Measurements from ENCODE around the gene RNF207. TPM values are rescaled to one million over a fixed set of nuclear protein-coding genes. Genes with fewer than 3 reads are reported as not detected.

The RNF207 gene
- total RNA-seq, 1 experiment from 2014 or later: 115 TPM

GRCh38 chr1:6260961-6261614, 55.2 kb downstream of the RNF207 start, which contains the start of gene GPR153:
Gene GPR153 (minus strand): TSS chr1:6261098. CDS start chr1:6254905, 6,193 bp downstream.
- BruUV-seq (replicated peaks): no TSS peak
- H3K27ac ChIP-seq (ENCODE audit: low read length): no peak within 1 kb of the TSS
- peak within 1 kb of the TSS; percentile 56 to 62 for H3K4me3 ChIP-seq (ENCODE audit: low read depth in 2 of 2, low read length in 2 of 2)
- ChIA-PET POLR2A (no interaction called here), CTCF (no interaction called here)
- H3K36me3 ChIP-seq (ENCODE audit: control insufficient read depth, insufficient read depth, low read length): no peaks in the 10 kb centered on the region
- intact Hi-C loops (cut with micrococcal nuclease; ENCODE audit: unreplicated experiment): no loop called here
- ATAC-seq (peak; percentile 81), DNase-seq (ENCODE audit: low read depth, low spot score) (no peak)
- no peaks in the 10 kb centered on the region for H3K9me3 ChIP-seq (ENCODE audit: control insufficient read depth, insufficient read depth, low read depth, low read length)
- in situ Hi-C loops (cut with HindIII; ENCODE audit: low pct_unique_long_range_greater_than_20kb, low sequenced_read_pairs): no loop called here
- no peaks in the 10 kb centered on the region for H3K27me3 ChIP-seq (ENCODE audit: control insufficient read depth, insufficient read depth, low read length)
- TF ChIP-seq REST (IDR thresholded peaks at IDR 0.05; ENCODE audit: insufficient read depth in 1 of 2, low read depth in 2 of 2, low read length in 1 of 2) (no peak), SIN3A (IDR thresholded peaks at IDR 0.05; ENCODE audit: borderline replicate concordance, insufficient read depth, low read depth, low read length) (no peak; the same call in 1 of the 2 replicates), TCF7L2 (IDR thresholded peaks at IDR 0.05; ENCODE audit: low read depth, low read length) (no peak), POLR2AphosphoS5 (IDR thresholded peaks at IDR 0.05; ENCODE audit: low read depth, low read length) (no peak)
- TF ChIP-seq, protein P1, sequence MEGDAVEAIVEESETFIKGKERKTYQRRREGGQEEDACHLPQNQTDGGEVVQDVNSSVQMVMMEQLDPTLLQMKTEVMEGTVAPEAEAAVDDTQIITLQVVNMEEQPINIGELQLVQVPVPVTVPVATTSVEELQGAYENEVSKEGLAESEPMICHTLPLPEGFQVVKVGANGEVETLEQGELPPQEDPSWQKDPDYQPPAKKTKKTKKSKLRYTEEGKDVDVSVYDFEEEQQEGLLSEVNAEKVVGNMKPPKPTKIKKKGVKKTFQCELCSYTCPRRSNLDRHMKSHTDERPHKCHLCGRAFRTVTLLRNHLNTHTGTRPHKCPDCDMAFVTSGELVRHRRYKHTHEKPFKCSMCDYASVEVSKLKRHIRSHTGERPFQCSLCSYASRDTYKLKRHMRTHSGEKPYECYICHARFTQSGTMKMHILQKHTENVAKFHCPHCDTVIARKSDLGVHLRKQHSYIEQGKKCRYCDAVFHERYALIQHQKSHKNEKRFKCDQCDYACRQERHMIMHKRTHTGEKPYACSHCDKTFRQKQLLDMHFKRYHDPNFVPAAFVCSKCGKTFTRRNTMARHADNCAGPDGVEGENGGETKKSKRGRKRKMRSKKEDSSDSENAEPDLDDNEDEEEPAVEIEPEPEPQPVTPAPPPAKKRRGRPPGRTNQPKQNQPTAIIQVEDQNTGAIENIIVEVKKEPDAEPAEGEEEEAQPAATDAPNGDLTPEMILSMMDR (IDR thresholded peaks at IDR 0.05): no peak
- no peaks in the 10 kb centered on the region for H3K4me1 ChIP-seq (ENCODE audit: control insufficient read depth, insufficient read depth, low read length)

GRCh38 chr1:6261615-6261995, 55.7 kb downstream of the RNF207 start:
- peak overlapping the region; percentile 54 to 56 for H3K4me3 ChIP-seq (ENCODE audit: low read depth in 2 of 2, low read length in 2 of 2)

More at GRCh38 chr1:6261615-6261995, 55.7 kb downstream of the RNF207 start:
- Histone ChIP-seq H3K36me3 (ENCODE audit: control insufficient read depth, insufficient read depth, low read length) (no peaks in the 10 kb centered on the region), H3K4me1 (ENCODE audit: control insufficient read depth, insufficient read depth, low read length) (no peaks in the 10 kb centered on the region), H3K27me3 (ENCODE audit: control insufficient read depth, insufficient read depth, low read length) (no peaks in the 10 kb centered on the region), H3K9me3 (ENCODE audit: control insufficient read depth, insufficient read depth, low read depth, low read length) (no peaks in the 10 kb centered on the region), H3K27ac (ENCODE audit: low read length) (no peak overlapping the region)
- CTCF ChIA-PET: interaction anchor here (0.6 kb wide), 1 partner anchor 21 kb away, joined by 6 read pairs; no protein-coding TSS in a partner anchor
- ATAC-seq (no peak), DNase-seq (ENCODE audit: low read depth, low spot score) (no peak)
- POLR2A ChIA-PET: no interaction called here
- no peak for TF ChIP-seq TCF7L2 (IDR thresholded peaks at IDR 0.05; ENCODE audit: low read depth, low read length)
- TF ChIP-seq, protein P1 (IDR thresholded peaks at IDR 0.05): no peak
- in situ Hi-C loops (cut with HindIII; ENCODE audit: low pct_unique_long_range_greater_than_20kb, low sequenced_read_pairs): no loop called here
- intact Hi-C loops (cut with micrococcal nuclease; ENCODE audit: unreplicated experiment): no loop called here
- BruUV-seq (replicated peaks): no TSS peak

Data from Panc1 (cell line).